UCSD-AML1 (cell line): ENCODE data around the gene CETN1.

Experiments
- DNase-seq: peaks from one replicate; lab custom pipeline; 2025; ENCODE audit not compliant: unreplicated experiment; lab: John Stamatoyannopoulos, UW

Gene CETN1

DNA sequence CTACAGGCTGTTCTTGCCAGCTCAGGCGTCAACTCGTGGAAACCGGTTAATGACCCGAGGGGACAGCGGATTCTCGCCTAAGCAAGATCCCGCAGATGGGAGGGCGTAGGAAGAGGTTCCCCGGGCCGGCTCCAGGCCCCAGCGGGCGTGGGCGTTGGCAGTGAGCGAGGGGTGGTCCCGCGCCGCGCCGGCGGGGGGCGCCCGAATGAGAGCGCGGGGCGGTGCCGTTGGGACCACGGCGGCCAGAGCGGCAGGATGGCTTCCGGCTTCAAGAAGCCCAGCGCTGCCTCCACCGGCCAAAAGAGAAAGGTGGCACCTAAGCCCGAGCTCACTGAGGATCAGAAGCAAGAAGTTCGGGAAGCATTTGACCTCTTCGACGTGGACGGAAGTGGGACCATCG lies at the start of gene CETN1:
Gene CETN1, plus strand, starts transcription at position 227 of the 400 bp plus-strand sequence. Its CDS starts 29 bp downstream, at position 256.
- no peak for DNase-seq

DNA sequence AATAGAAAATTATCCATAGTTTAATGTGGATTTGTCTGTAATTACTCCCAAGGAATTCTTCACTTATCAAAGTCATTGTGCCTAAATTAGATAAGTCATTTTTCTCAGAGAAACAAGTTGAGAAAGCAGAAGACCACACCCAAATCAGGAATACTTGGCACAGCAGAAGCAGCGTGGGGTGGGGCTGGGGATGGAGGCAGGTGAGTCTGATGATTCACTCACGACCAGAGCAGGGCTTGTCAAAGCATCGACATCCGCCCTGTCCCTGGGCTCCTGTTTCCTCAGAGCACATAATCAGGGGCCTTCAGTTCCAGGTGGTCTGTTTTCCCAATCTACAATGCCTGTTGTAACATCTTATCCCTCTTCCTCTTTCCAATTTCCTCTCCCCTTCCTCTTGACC lies 48.2 kb upstream of the CETN1 start:
- DNase-seq = no peak

DNA sequence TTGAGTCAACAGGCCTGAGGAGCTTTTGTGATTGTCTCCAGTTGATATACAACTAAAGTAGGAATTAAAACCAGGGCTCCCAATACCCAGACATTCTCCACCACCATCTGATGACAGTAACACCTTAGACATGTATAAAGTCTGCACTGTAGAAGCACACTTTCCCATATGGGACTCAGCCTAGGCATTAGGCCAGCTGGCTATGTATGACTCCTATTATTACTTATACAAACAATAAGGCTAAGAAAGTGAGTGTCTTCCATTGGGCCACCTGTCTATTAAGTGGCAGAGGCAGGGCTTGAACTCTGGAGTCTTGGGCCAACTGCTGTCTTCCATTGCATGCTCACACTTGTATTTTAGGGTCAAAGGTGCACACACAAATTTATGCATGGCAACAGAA lies 47.5 kb upstream of the CETN1 start:
- DNase-seq = no peak

GRCh38 chr18:533995-534601 lies 46.1 kb upstream of the CETN1 start:
- DNase-seq = no peak

DNA sequence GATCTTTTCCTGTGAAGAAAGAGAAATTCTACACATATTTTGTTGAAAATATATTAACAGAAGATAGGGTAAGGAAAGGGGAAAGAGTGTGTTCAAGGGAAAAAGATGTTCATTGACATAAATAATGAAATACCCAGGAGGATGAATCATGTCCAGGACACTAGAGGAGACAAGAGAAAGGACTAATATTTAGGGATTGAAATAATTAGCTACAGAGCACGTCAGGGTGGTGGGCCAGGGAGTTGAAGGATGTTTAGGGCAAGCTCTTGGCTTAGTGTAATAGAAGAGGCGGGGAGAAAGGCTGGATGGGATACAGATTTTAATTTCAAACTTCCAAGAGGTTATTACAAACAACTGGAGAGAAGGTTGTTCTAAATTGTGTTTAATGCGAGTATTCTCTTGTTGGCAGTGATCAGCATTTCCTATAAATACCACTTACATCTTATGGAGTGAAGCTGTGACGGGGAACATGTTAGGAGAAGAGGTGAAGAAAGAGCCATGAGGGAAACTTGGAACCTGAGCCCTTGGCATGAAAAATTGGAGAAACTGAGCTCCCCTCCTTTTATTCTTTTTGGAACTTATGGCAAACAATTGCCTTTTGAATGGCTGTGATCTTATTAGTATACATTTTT lies 36.6 kb upstream of the CETN1 start:
- DNase-seq = no peak

DNA sequence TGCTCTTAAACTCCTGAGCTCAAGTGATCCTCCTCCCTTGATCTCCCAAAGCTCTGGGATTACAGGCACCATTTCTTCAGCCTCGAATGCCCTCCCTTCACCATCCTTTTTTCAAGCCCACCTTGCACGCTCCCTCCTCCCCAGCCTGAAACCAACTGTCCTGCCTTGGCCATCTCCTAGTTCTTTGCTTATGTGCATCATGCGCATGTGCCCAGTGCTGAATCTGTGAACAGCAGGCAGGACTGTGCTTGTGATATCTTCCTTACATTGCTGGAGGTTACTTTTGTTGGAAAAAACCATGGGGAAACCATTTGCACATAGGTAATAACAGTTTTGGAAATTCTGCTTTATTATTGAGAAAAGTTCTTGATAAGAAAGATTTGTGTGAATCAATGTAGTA lies 30.2 kb upstream of the CETN1 start:
- no peak for DNase-seq

- no peak for DNase-seq
These were observed 28.6 kb upstream of the CETN1 start for GRCh38 chr18:551404-552061.

DNA sequence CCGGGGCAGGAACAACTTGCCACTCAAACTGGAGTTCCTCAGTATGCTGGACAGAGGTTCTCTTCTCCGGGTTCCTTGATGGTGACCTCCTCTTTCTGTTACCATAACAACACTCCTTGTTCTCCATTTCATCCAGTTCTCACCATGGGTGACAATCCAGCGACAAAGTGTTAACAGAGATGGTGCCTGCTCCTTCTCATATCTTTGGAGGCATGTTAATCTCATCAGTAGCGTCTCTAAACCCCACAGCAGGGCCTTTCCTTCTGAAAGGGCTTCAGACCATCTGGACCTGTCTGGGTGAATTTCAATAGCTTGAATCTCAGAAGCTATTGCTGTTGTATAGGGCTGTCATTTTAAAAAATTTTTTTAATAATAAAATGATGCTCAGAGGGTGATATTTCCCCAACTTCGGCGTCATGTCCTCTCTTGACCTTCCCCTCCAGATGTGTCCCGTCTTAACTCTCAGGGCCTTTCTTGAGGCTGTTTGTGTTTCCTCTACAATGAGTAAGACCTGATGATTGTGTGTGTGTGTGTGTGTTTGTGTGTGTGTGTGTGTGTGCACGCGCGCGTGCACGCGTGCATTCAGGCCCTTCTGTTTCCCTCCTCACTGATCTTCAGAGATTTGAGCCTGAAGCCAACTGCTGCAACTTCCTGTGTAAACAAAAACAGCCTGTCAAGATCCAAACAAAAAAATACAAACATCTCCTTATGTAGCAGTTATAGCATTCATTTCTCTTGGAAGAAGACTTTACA lies 24.3 kb upstream of the CETN1 start:
- no peak for DNase-seq

DNA sequence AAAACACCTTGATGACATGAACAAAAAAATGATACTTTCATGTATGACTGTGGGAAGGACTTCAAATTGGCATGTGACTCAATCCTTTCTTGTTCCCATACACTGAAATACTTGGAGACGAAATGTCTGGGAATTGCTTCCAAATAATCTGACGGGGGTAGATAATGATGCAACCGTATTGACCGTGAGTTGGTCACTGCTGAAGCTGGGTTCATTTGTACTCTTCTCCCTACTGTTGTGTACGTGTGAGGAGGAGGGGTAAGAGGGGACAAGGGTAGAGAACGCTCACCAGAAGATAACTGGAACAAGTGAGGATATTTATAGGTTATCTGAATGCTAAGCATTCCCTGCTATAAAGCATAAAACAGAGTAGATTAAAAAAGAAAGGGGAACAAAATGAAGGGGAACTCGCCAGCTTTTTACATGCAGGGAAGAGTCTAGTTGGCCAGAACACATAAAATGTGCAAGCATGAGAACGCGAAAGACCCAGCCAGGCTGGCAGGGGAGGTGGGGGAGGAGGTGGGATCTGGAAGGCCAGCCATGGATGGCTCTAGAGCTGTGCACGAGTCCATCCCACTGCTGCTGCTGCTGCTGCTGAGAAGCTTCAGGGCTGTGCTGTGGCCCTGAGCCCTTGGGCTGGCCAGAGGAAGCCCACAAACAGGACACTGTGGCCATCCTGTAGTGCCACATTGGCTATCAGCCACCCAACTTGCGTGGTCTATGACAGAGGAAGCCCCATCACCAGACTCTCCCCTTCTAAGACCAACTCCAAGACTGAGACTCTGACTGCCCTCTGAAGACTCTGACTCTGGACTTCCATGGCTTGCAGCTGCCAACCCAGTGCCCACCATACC lies 15.2 kb upstream of the CETN1 start:
- no peak for DNase-seq

DNA sequence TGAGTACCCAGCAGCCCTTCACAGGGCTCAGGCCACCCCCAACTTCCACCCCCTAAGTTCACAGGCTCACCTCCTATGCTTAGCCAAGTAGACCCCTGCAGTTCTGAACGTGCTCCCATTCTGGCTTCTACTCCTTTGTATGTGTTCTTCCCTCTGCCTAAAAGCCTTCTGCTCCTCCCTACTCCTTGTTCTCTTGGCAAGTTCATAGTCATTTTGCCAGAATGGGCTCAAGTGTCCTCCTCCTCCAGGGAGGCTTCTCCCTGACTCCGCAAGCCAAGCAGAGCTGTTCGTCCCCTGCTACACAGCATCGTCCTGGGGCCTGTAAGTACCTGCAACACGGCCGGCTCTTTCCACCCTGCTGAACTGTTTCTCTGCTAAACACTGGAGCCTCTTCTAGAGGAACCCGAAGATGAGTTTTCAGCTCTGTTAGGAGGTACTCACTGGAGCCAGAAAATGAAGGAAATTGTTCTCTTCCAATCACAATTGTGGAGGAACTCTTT lies 14.6 kb upstream of the CETN1 start:
- DNase-seq = no peak

GRCh38 chr18:567122-567521 lies 13.1 kb upstream of the CETN1 start:
- DNase-seq = no peak

- DNase-seq = no peak
These were observed 11.4 kb upstream of the CETN1 start for GRCh38 chr18:568731-569130.

GRCh38 chr18:570256-570655 lies 9.9 kb upstream of the CETN1 start:
- no peak for DNase-seq

- no peak for DNase-seq
These were observed 9.5 kb upstream of the CETN1 start for GRCh38 chr18:570697-571096.

DNA sequence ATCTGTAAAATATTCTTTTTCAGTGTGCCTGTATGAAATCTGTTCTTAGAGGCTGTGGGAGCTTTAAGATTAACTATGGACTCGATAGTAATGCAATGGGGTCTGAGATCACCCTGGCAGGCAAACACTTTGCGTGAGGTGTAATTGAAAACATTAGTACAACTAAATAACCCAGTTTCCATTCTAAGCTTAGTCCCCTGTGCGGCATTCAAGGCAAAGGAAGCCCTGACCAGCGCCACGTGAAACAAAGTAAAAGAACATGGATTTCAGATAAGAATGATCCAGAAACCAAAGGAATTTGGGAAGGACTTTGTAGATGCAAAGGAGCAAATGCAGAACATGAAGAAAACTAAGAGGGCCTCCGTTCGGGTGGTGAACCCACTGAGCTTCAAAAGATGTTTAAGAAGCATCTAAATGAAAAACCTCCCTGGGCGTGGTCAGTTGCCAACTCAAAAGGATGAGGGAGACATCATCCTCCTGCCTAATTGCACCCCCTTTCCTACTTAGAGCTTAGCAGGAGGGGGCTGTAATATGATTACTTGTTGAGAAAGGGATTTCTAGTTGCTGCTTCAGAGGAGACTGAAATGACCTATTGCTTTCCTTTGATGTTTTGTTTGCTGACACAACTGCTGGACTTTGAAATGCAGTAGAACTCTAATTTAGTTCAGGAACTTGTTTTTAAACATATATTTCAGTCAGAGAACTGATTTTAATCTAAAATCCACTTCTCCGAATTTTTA lies 7.9 kb upstream of the CETN1 start:
- no peak for DNase-seq

DNA sequence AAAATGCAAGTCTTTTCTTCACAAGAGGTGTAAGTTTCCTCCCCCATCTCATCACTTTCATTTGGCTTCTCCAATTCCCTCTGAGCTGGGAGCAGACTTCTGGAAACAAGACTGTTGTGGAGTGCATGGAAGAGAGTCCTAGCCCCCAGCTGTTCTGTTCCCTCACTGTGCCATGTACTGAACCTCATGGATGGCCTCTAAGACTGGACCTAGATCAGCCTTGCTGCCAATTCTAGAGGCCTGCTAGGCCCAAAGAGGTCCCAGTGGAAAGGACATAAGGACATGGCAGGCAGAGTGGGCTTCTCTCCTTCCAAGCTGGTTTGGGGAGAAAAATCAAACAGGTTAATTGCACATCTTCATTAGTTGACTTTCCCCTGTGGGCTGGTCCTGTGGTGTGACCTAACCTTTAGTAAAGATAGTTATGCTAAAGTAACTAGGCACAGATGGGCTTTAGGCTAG lies 7.3 kb upstream of the CETN1 start:
- DNase-seq = no peak

DNA sequence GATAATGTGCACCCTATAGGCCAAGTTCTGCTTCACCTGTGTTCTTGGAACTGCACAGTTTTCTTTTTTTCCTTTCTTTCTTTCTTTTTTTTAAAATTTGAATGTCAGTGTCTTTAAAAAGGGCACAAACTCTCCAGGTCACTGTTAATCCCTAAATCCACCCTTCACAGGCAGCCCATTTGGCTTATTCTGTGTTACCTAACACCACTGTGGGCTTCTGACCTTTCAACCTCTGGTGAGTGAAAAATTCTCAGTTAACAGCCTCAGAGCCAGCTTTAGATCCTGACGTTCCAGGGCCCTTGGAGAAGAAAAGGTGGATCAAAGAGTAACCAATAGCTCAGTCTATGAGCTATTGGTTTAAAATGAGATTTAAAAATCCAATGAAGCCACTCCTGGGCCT lies 6.8 kb upstream of the CETN1 start:
- no peak for DNase-seq

DNA sequence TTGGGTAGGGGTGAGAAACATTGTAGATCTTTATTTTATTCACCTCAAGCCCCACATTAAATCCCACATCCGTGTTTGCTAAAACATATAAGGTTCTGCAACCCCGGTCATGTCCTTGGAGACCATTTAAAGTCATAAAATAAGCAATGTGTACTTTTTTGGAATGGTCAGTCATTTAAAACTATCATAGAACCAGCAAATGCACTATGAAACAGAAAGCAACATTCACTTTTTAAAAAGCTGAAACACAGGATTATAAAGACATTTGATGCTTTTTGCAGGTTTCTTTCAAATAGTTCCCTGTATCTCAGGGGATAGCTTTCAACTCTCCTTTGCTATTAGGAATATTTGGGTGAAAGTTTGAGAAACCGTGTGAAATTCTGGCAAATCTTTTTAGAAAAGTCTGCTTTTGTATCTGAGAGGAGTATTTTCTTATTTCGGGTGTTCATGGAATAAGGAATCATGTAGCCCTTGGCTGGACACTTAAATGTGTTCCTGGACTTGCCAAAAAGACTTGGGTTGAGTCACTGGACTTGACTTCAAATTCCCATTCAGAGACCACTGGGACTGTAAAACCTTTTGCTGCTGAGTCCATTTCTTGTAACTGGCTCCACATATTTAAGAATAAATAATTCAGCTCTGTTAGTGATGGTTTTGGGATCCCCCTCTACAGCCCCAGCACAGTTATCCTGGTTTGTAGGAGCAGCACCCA lies 5.9 kb upstream of the CETN1 start:
- no peak for DNase-seq

DNA sequence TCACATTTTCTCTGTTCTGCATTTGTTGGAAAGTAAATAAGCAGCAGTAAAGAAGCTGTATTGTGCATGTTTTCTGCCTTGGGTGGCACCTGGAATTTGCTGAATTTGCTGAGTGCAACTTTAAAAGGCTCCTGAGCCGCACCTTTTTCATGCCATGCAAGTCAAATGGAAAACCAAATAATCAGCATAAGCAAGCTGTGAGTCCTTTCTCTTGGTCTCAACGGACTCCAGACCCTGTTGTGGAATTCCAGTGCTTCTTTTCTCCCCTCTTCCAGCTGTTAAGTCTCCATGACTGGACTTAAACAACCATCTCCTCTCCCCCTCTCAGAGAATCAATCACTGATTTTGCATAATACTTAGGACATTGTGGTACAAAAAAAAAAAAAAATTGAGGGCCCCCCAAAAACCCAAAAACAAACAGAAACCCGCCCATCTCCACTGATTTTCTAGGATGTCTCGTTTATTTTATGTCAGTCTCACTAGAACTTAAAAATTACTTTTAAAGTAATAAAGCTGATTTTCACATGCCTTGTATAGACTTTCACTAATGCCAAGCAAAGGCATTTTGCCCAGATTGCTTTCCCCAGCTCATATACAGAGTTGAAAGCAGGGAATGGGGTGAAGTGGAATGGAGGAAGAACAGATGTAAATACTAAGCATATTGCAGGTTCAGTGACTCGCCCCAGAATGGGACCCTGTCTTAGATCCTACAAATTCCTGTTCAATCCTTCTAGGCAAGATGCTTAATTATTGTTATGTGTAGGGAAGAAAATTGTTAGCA lies 5.1 kb upstream of the CETN1 start:
- no peak for DNase-seq
